UCSD-AML1 (cell line): ENCODE data around the gene TRAPPC6A.

Experiments
- DNase-seq: peaks from one replicate; lab custom pipeline; 2025; ENCODE audit not compliant: unreplicated experiment; lab: John Stamatoyannopoulos, UW

TRAPPC6A gene

DNA sequence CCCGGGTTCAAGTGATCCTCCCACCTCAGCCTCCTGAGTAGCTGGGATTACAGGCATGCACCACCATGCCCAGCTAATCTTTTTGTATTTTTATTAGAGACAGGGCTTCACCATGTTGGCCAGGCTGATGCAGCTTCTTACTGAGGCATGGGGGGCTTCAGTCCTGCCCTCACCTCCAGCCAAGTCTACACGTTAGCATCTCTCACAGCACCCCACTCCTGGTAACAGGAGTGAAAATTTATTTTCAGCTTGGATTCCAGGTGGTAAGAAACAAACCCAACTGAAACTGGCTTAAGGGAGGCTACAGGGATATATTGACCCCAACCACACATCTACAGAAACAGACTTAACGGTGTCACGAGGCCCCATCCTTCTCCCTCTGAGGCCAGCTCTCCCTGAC lies 27.9 kb downstream of the TRAPPC6A start:
- DNase-seq: no peak

DNA sequence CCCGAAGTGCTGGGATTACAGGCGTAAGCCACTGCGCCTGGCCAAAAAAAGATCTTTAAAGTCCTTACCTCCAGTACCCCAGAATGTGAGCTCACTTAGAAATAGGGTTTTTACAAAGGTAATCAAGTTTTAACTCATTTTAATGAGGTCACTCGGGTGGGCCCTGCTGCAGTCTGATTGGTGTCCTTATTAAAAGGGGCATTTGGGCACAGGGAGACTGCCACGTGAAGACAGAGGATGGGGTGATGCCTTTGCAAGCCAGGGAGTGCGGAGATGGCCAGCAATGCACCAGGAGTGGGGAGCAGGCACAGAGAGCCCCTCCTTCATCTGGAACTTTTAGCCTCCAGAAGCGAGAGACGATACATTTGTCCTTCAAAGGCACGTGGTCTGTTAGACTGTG lies 28.9 kb downstream of the TRAPPC6A start:
- DNase-seq: no peak

DNA sequence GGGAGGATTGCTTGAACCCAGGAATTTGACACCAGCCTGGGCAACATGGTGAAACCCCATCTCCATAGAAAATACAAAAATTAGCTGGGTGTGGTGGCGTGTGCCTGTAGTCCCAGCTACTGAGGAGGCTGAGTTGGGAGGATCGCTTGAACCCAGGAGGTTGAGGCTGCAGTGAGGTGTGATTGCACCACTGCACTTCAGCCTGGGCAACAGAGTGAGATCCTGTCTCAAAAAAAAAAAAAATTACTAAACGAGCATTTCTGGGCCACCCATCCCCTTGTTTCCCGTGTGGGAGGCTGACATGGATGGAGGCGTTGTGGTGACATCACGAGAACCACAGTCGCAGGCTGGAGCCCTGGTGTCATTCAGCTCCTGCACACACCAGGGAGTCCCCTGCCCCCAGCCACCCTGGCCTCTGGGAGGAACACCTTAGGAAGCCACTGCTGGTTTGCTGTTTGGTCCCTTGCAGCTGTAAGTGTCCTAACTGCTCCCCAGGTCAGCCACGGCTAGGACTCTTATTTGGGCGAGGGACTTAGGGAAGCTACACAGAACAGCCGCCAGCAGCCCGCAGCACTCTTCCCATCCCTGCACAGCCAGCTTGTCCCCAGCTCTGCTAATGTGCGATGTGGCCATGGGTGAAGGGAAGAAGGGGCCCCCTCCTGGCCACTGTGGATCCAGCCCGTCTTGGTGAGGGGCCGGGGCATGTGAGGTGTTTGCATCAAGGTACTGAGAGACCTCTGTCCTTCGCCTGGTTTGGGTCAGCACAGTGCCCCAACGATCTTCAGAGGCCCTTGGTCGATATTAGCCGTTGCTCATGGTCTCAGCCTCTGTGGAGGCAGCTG lies 30.0 kb downstream of the TRAPPC6A start:
- DNase-seq: no peak

DNA sequence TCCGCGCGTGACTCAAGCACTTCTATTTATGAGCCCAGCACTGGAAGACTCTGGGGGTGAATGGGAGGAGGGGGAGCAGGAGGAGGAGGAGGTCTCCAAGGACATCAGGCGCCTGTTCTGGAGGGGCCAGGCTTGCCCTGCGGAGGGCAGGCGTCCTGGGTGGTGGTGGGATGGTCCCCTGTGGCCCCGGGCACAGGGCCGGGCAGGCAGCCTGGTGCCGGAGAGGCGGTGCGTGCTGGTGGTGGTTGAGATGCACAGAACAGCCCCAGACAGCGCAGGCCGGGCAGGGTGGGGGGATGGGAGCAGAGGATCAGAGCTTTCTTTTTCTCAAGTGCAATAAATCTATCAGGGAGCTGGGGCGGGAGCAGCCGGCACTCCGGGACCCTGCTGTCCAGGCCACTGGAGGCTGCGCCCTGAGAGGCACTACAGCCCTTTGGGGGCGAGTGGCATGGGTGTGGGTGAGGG lies 31.3 kb downstream of the TRAPPC6A start:
- no peak for DNase-seq

DNA sequence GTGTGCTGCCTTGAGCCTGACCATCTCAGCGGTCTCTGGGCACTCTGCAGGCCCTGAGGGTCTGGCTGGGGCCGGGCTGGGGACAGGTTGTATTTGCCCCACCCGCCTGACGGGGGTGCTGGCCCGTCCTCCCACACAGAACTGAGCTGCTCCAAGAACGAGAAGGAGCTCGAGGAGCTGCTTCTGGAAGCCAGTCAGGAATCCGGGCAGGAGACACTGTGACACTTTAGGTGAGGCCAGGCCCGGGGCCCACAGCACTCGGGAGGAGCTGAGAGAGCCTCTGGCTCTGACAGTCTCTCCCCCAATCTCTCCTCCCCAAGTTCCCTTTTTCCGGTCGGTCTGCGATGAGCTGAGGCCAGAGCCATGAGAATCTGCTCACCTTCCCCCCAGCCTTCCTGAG lies 31.8 kb downstream of the TRAPPC6A start:
- no peak for DNase-seq

DNA sequence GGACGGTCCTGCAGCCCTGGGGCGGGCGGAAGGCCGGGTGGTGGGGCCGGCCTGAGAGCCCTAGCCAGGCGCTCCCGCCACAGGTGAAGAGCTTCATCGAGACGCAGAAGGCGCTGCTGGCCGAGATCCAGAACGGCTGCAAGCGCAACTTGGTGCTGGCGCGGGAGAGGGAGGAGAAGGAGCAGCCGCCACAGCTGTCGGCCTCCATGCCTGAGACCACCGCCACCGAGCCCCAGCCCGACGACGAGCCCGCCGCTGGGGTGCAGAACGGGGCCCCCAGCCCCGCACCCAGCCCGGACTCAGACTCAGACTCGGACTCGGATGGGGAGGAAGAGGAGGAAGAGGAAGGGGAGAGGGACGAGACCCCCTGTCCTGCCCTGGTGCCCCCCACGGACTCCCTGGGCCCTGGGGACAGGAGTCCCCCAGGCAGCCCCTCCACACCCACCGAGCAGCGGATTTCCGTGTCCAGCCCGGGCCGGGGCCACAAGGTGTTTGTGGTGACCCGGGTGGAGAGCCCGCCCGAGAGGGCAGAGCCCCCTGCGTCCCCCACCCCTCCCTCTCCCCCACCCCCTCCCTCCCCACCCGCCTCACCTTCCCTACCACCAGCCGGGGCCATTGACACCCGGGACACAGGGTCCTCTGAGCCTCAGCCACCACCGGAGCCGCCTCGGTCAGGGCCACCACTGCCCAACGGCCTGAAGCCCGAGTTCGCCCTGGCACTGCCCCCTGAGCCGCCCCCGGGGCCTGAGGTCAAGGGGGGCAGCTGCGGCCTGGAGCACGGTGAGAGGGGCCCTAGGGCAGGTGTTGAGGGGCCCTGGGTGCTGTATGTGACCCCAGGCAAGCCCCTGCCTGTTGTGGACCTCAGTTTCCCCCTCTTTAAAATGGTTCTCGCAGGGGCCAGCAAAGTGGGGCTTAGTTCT lies 32.5 kb downstream of the TRAPPC6A start:
- DNase-seq: no peak

DNA sequence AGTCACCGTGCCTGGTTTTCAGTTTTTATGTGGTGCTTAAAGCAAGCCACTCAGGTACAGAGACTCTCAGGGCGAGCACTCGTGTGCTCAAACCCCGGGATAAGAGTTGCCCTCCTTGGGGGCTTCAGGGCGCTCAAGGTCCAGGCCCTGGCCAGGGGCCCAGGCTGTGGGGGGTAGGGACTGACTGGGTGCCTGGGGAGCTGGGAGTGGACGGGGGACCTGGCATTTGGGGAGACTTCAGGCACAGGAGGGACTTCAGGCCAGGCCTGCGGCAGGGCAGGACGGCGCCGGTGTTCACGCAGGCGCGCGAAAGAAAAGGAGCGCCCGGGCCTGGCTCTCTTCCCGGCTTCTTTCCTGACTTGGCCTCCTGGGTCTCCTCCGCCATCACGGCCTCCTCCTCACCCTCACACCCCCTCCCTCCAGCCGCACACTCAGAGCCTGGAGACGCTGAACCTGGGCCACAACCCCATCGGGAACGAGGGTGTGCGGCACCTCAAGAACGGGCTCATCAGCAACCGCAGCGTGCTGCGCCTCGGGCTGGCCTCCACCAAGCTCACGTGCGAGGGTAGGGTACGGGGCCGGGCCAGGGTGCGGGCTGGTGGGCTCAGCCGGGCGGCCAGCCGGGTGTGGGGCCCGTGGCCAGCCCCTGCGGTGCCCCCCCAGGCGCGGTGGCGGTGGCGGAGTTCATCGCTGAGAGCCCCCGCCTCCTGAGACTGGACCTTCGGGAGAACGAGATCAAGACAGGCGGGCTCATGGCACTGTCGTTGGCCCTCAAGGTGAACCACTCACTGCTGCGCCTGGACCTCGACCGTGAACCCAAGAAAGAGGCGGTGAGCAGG lies 33.4 kb downstream of the TRAPPC6A start:
- no peak for DNase-seq

DNA sequence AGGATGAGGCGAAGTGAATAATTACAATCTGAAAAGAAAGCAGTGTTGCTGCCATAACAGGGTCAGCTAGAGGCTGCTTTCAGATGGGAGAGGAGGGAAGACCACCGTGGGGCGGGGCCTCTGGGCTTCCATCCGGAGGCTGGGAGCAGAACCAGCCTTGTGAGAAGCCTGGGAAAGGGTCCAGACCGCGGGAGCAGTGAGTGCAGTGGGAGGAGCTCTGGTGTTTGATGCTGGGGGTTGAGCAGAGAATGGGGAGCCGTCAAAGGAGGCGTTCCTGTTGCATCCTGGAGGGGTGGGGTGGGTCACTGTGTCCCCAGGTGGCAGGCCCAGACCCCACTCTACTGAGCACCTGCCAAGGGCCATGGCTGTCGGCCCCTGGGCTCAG lies 35.3 kb downstream of the TRAPPC6A start:
- no peak for DNase-seq

DNA sequence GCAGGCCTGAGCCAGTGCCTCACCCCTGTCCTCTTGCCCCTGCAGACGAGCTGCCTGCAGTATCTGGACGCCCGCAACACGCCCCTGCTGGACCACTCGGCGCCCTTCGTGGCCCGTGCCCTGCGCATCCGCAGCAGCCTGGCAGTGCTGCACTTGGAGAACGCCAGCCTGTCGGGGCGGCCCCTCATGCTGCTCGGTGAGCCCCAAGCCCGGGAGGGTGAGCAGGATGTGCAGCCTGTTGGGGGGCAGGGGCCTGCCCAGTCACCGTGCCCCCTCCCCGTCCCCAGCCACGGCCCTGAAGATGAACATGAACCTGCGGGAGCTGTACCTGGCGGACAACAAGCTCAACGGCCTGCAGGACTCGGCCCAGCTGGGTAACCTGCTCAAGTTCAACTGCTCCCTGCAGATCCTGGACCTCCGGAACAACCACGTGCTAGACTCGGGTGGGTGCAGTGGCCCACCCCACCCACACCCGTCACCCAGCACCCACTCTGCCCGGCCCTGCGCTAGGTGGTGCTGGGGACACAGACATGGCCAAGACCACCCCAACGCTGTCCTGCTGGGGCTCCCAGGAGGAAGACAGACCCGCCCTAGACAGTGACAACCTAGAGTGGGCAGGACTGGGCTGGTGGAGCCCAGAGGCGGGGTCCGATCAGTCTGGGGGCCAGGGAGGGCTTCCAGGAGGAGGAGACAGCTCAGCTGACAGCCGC lies 35.9 kb downstream of the TRAPPC6A start:
- no peak for DNase-seq

DNA sequence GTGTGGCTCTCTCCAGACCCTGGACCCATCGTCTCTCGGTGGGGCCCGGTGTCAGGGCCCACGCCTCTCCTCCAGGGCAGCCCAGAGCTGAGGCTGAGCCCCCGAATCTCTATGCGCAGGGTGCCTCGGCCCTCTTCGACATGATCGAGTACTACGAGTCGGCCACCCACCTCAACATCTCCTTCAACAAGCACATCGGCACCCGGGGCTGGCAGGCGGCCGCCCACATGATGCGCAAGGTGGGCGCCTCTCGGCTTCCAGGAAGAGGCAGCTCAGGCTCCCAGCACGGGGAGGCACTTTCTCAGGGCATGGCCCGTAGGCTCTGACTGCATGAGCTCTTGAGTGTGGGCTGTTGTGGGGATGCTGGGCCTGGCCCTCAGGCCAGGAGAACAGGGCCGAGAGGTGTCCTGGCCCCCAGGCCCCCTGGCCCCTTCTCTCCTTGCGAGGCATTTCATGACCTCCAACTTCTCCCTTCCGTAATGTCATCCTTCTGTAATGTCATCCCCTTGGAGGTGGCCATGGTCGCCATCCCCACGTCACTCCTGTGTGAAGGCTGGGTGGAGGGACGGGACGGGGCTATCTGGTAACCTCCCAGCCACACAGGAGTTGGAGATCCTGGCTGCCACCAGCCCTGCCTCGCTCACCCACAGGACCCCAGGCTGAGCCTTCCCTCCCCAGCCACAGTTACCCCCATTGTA lies 36.7 kb downstream of the TRAPPC6A start:
- no peak for DNase-seq

DNA sequence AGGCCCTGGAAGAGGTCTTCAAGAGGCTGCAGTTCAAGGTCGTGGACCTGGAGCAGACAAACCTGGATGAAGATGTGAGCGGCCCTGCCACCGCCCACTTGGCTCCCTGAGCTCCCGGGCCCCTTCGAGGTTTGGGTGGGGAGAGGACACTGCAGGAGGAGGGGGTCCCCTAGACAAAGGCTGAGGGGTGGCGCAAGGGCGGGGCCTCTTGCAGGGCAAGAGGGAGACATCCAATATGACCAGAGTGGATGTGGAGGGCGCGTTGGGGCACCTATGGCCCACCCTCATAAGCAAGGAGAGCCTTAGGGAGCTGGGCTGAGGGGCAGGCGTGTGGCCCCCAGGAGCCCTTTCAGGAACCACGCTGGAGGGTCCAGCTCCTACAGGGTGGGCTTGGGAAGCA lies 37.5 kb downstream of the TRAPPC6A start:
- DNase-seq: no peak

DNA sequence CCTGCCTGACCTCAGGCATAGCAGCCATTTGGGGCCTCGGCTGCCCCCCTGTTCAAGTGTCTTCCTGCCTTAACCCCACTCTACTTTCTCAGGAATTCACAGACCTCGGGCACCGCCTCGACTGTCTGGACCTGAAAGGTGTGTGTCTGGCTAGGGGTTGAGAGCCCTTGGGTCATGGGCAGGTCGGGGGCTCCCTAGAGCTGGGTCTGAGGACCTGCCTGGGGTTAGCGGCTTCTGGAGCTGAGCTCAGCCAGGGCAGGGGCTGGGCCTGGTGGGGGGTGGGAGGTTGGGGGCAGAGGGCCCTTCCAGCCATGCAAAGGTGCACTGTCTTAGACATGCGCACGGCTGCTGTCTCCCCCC lies 37.9 kb downstream of the TRAPPC6A start:
- no peak for DNase-seq

DNA sequence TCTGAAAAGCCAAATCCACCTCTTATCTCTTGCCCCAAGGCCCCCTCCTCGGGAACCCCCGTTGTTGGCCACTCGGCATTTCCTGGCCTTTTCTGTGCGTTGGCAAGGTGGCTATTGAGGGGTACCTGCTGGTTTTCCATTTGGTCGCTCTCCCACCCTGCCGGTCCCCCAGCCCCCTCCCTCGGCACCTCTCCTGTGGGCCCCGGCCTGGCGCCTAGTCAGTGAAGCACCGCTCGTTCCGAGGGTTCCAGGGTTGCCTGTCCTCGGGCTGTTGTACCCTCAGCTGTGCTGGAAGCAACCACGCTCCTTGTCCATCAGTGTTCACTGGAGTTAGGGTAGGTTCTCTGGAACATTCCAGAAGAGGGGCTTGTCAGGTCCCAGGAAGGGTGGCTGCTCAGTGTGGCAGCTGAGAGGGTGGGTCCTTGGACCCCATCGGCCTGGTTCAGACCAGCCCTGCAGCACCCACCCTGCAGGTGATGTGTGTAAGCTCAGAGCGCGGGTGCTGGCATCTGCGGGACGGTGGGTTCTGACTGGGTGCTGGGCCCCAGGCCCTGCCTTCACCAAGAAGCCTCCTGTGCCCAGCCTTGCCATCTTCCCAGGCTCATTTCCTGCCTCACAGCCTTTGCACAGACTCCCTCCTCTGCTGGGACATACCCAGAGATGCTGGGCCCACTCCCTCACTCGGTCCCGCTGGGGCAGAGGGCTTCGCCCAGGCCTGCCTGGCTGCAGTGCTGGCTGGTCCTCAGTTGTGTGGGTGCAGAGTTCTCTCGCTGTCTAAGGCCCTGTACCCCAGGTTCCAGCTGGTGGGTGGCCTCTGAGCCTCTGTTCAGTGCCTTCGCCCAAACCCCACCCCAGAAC lies 38.5 kb downstream of the TRAPPC6A start:
- no peak for DNase-seq

DNA sequence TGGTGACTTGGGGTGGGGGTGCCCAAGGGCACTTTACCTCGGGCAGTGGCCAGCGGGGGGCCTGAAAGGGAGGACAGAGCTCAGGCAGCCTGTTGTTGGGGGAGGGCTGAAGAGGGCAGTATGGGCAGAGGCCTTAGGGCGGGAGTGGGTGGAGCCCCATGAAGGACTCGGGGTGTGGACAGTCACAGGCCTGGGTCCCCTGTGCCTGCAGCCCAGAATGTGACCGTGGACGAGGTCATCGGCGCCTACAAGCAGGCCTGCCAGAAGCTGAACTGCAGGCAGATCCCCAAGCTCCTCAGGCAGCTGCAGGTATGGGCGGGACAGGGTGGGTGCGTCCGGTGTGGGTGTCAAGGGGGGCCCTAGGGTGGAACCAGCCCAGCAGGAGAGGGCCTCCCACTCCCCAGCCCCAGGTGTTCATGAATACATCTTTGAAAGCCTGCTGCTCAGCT lies 39.7 kb downstream of the TRAPPC6A start:
- no peak for DNase-seq

DNA sequence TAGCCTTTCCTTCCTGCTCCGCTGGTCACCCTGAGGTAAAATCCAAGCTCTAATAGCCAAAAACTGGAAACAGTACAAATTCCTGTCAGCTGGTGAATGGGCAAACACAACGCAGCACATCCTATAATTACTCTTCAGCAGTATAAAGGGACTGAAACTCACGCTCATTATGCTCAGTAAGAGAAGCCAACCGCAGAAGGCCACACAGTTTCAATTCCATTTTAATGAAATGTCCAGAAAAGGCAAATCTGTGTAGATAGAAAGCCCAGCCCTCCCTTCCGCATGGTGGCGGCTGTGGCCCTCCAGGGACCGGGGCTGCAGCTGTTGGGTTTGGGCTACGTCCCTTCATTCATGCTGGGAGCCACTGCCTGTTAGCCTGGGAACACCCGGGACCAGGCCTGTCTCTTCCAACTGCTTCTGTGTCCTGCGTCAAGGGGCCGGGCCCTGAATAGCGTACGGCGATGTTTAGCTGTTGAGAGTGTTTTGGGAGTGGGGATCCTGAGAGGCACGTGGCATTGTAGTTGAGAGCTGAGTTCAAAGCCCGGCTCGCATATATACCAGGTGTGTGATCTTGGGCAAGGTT lies 40.8 kb downstream of the TRAPPC6A start:
- DNase-seq: no peak

DNA sequence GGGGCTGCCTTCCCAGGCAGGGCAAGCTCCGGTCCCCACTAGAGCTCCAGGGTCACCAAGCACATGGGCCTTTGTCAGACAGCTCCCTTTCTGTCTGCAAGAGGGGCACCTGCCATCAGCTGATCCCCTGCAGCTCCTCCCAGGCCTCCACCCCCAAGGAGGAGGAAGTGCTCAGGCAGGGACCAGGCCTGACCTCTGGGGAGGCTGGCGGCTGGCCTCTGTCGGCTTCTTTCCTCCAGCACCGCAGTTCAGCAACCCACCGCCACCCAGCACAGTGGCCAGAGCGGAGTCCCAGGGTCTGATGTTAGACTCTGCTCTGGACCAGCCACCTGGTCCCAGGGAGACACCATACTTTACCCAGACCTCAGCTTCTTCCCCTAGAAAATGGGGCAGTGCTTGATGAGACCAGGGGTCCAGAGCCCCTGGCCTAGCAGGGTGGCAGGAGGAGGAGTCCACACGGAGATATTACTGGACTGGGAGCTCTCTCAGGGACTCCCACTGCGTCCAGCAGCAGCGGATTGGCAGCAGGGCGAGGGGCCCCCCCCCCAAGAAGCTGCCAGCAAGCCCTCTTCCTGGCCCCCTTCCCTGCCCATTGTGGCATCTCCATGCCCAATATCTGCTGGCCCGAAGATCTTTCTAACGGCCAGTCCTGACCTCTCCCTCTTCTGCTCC lies 41.4 kb downstream of the TRAPPC6A start:
- no peak for DNase-seq

DNA sequence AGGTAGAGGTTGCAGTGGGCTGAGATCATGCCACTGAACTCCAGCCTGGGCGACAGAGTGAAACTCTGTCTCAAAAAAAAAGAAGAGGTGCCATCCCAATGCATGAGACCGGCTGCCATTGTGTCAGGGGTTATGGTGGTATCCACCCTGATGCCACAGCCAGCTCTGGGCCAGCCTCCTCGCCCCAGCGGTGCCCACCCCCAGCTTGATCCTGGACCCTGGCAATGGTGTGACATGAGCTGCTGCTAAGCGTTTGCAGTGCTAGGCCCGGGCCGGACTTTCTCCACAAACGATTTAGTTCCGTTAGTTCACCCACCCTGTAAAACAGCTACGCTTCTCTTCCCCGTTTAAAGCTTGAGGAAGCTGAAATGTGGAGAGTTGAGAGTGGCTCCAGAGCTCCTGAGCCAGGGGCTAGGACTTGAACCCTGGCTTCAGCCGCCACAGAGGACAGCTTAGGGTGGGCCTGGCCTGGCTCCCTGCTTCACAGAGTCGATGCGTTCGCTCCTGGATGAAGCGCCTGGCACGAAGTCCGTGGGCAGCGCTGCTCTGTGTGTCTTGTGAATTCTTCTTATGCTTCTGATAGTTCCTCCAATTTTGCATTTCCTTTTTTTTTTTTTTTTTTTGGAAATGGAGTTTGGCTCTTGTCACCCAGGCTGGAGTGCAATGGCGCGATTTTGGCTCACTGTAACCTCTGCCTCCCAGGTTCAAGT lies 42.7 kb downstream of the TRAPPC6A start:
- DNase-seq: no peak
